Bronchial epithelial cell (primary cell): ENCODE results near the gene PCK1. TPM values are rescaled to one million over a fixed set of nuclear protein-coding genes. Genes with fewer than 3 reads are reported as not detected.

ENCODE experiments used
- DNase-seq: peaks from one replicate; pipeline ENCODE4 v3.0.0-alpha.2; 2010; ENCODE audit warnings: low read depth
- FAIRE-seq: peaks from 2 replicates; lab custom pipeline; 2011; peaks lifted over from hg19 to GRCh38; lab: Jason Lieb, UNC
- H3K27me3 ChIP-seq: 2 replicates; pipeline ENCODE4 v1.5.1; 2011; ENCODE audit warnings: low read length; ENCODE audit not compliant: control insufficient read depth, insufficient read depth
- H3K36me3 ChIP-seq: 2 replicates; pipeline ENCODE4 v1.5.1; 2011; ENCODE audit warnings: low read length; ENCODE audit not compliant: control insufficient read depth, insufficient read depth
- H3K4me3 ChIP-seq: 2 replicates; pipeline ENCODE4 v1.5.1; 2011; ENCODE audit warnings: mild to moderate bottlenecking, low read depth, low read length, control low read depth
- total RNA-seq: library from RNA; depleted of rRNA; stranded (reverse); fragments of >200 nt; gene quantifications from 2 replicates; pipeline ENCODE4 v1.2.1, GENCODE V29; 2014
- TF ChIP-seq, protein P1 (sequence below): IDR thresholded peaks from 2 replicates; pipeline ENCODE4 v1.5.1; 2011; ENCODE audit warnings: mild to moderate bottlenecking, moderate library complexity, low read length, control low read depth, inconsistent platforms; ENCODE audit not compliant: insufficient read depth, severe bottlenecking

PCK1 gene
- total RNA-seq, 1 donor from 2014 or later: not detected

DNA sequence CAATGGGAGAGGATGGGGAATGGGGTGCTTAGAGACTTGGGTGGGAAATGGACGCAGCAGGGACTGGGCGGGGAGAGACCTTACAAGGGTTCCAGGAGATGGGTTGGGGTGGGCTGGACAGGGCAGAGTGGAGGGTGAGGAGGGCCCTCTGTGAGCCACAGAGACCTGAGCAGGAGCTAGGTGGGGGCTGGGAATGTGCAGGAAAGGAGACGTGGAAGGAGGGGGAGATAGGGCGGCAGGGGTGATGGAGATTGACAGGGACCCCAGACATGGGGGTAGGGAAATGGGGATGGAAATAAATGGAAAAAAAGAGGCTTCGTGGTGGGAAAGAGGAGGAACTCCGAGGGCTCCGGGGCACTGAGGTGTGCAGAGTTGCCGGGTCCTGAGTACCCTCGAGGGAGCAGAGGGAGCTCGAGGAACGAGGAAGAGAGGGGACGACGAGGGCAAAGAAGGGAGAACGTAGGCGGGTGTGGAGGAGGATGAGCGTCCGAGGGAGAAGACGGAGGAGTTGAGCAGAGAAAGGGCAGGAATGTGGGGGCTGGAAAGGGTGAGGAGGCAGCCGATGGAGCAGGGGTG lies 33.9 kb upstream of the PCK1 start:
- Histone ChIP-seq H3K27me3 (peaks cover 7% of the 10 kb centered on the region), H3K4me3 (no peak overlapping the region), H3K36me3 (no peaks in the 10 kb centered on the region)
- FAIRE-seq: no peak
- TF ChIP-seq, protein P1, sequence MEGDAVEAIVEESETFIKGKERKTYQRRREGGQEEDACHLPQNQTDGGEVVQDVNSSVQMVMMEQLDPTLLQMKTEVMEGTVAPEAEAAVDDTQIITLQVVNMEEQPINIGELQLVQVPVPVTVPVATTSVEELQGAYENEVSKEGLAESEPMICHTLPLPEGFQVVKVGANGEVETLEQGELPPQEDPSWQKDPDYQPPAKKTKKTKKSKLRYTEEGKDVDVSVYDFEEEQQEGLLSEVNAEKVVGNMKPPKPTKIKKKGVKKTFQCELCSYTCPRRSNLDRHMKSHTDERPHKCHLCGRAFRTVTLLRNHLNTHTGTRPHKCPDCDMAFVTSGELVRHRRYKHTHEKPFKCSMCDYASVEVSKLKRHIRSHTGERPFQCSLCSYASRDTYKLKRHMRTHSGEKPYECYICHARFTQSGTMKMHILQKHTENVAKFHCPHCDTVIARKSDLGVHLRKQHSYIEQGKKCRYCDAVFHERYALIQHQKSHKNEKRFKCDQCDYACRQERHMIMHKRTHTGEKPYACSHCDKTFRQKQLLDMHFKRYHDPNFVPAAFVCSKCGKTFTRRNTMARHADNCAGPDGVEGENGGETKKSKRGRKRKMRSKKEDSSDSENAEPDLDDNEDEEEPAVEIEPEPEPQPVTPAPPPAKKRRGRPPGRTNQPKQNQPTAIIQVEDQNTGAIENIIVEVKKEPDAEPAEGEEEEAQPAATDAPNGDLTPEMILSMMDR: no peak
- DNase-seq: no peak

GRCh38 chr20:57527728-57528127 lies 33.2 kb upstream of the PCK1 start:
- FAIRE-seq: no peak
- TF ChIP-seq, protein P1: no peak
- Histone ChIP-seq H3K4me3 (no peak overlapping the region), H3K36me3 (no peaks in the 10 kb centered on the region), H3K27me3 (peaks cover 7% of the 10 kb centered on the region)
- no peak for DNase-seq

DNA sequence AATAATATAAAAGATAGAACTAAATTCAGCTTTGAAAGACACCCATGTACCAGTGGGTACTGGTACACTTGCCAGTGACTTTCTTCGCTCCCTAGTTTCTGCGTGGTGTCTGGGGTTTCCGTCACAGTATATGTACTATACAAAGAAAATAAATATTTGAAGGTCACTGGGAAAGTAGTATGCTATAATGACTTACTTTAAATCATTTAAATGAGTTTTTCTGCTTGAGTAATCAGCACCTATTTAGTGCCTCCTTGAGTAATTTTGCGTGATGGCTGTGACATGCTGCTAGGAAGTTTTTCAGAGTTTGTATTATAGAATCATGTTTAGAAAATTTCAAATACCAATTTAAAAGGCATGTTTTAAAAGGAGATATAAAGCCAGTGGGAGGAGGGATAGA lies 32.8 kb upstream of the PCK1 start:
- H3K36me3 ChIP-seq: no peaks in the 10 kb centered on the region
- FAIRE-seq: no peak
- TF ChIP-seq, protein P1: no peak
- H3K4me3 ChIP-seq: no peak overlapping the region
- H3K27me3 ChIP-seq: peaks cover 7% of the 10 kb centered on the region
- no peak for DNase-seq

DNA sequence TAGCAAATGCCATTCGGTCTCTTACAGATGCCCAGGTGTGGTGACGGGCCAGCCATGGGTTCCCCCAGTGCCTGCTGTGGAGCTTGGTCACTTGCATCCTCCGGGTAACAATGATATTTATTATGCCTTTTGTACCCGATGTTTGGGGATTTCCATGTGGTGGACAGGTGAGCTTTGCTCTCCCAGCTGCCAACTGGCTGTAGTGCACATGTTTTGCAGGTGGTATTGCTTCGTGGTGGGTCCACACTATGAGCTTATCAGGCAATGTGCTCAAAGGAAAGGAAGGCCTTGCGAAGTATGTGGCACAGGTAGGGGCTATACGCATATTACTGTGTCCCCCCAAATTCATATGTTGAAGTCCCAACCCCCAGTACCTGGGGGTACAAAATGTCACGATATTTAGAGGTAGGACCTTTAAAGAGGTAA lies 31.7 kb upstream of the PCK1 start:
- Histone ChIP-seq H3K36me3 (no peaks in the 10 kb centered on the region), H3K4me3 (no peak overlapping the region), H3K27me3 (peaks cover 7% of the 10 kb centered on the region)
- TF ChIP-seq, protein P1: no peak
- DNase-seq (no peak), FAIRE-seq (no peak)

DNA sequence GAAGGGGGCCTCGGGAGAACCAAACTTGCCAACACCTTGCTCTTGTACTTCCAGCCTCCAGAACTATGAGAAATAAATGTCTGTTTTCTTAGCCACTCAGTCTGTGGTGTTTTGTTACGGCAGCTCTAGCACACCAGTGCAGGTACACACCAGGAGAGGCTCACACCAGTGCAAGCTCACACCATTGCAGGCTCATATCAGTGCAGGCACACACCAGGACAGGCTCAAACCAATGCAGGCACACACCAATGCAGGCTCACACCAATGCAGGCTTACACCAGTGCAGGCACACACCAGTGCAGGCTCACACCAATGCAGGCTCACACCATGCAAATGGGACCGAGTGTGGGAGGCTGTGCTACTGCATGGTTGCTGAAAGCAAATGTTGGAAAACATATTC lies 31.1 kb upstream of the PCK1 start:
- DNase-seq (no peak), FAIRE-seq (no peak)
- TF ChIP-seq, protein P1: no peak
- H3K36me3 ChIP-seq: no peaks in the 10 kb centered on the region
- no peak overlapping the region for H3K4me3 ChIP-seq
- peaks cover 7% of the 10 kb centered on the region for H3K27me3 ChIP-seq
